Measurements from ENCODE around the gene SATB2. TPM values are rescaled to one million over a fixed set of nuclear protein-coding genes. Genes with fewer than 3 reads are reported as not detected.

SATB2 gene
- total RNA-seq, 1 experiment from 2014 or later, result 3.0 TPM

GRCh38 chr2:199315299-199316179, 142.2 kb downstream of the SATB2 start:
- H3K9me2 ChIP-seq (replicated peaks; ENCODE audit: low read length), result no peaks in the 10 kb centered on the region
- no peak overlapping the region for H2AFZ ChIP-seq (ENCODE audit: low read length)
- H3K4me2 ChIP-seq (ENCODE audit: low read length), result no peak overlapping the region
- ATAC-seq, result no peak
- no peaks in the 10 kb centered on the region for H3K27me3 ChIP-seq (ENCODE audit: low read length)
- TF ChIP-seq CTCF (conservative IDR thresholded peaks at IDR 0.05; ENCODE audit: low read depth, low read length) (no peak), EZH2 (IDR thresholded peaks at IDR 0.05; ENCODE audit: low read length, unreplicated experiment) (no peak), EZH2phosphoT487 (IDR thresholded peaks at IDR 0.05; ENCODE audit: borderline replicate concordance, low read length) (no peak)
- intact Hi-C loops (cut with micrococcal nuclease), result no loop called here
- H4K20me1 ChIP-seq (ENCODE audit: low read length), result no peaks in the 10 kb centered on the region
- no peak overlapping the region for H3K9ac ChIP-seq (ENCODE audit: low read length)
- BruUV-seq (replicated peaks), result no TSS peak
- no peaks in the 10 kb centered on the region for H3K4me1 ChIP-seq (ENCODE audit: insufficient read depth, low read length)
- DNase-seq, result peak; percentile 17
- H3K9me3 ChIP-seq (ENCODE audit: low read length), result no peaks in the 10 kb centered on the region
- no peaks in the 10 kb centered on the region for H3K79me2 ChIP-seq (ENCODE audit: low read length)
- ChIA-PET POLR2A (ENCODE audit: unreplicated experiment) (interaction anchor here (0.6 kb wide), 1 partner anchor 12 kb away, joined by 4 read pairs; no protein-coding TSS in a partner anchor), CTCF (no interaction called here)
- H3K4me3 ChIP-seq (ENCODE audit: low read length), result no peak overlapping the region
- H3K27ac ChIP-seq (ENCODE audit: low read length), result no peak overlapping the region
- H3K36me3 ChIP-seq (ENCODE audit: low read depth, low read length), result no peaks in the 10 kb centered on the region
- no peaks in the 10 kb centered on the region for H3F3A ChIP-seq (ENCODE audit: low read length, unreplicated experiment)

GRCh38 chr2:199312931-199313330, 144.8 kb downstream of the SATB2 start:
- Histone ChIP-seq H4K20me1 (ENCODE audit: low read length) (no peaks in the 10 kb centered on the region), H3K4me1 (ENCODE audit: insufficient read depth, low read length) (no peaks in the 10 kb centered on the region), H3F3A (ENCODE audit: low read length, unreplicated experiment) (no peaks in the 10 kb centered on the region), H3K36me3 (ENCODE audit: low read depth, low read length) (no peaks in the 10 kb centered on the region), H3K9me2 (replicated peaks; ENCODE audit: low read length) (no peaks in the 10 kb centered on the region), H3K4me2 (ENCODE audit: low read length) (no peak overlapping the region), H3K9me3 (ENCODE audit: low read length) (no peaks in the 10 kb centered on the region), H3K79me2 (ENCODE audit: low read length) (no peaks in the 10 kb centered on the region), H3K9ac (ENCODE audit: low read length) (no peak overlapping the region), H2AFZ (ENCODE audit: low read length) (no peak overlapping the region), H3K4me3 (ENCODE audit: low read length) (no peak overlapping the region), H3K27ac (ENCODE audit: low read length) (no peak overlapping the region), H3K27me3 (ENCODE audit: low read length) (no peaks in the 10 kb centered on the region)
- ATAC-seq (no peak), DNase-seq (no peak)
- no TSS peak for BruUV-seq (replicated peaks)
- POLR2A ChIA-PET (ENCODE audit: unreplicated experiment), result no interaction called here
- CTCF ChIA-PET, result no interaction called here
- no peak for TF ChIP-seq EZH2phosphoT487 (IDR thresholded peaks at IDR 0.05; ENCODE audit: borderline replicate concordance, low read length)
- no peak for TF ChIP-seq CTCF (conservative IDR thresholded peaks at IDR 0.05; ENCODE audit: low read depth, low read length)
- TF ChIP-seq EZH2 (IDR thresholded peaks at IDR 0.05; ENCODE audit: low read length, unreplicated experiment), result no peak
- intact Hi-C loops (cut with micrococcal nuclease), result no loop called here
